Urothelium cell line (cell line): Measurements from ENCODE around the gene MUC21.
"Not testable (repeated sequence)": the region's sequence is repeated elsewhere in the genome, so short reads cannot be mapped to it uniquely, and the experiment has no call there.

Experiments
- DNase-seq: peaks from one replicate; pipeline ENCODE4 v3.0.0; 2011; ENCODE audit warnings: low spot score, mixed read lengths
- FAIRE-seq: peaks from 2 replicates; lab custom pipeline; 2011; peaks lifted over from hg19 to GRCh38; lab: Jason Lieb, UNC

Gene MUC21

DNA sequence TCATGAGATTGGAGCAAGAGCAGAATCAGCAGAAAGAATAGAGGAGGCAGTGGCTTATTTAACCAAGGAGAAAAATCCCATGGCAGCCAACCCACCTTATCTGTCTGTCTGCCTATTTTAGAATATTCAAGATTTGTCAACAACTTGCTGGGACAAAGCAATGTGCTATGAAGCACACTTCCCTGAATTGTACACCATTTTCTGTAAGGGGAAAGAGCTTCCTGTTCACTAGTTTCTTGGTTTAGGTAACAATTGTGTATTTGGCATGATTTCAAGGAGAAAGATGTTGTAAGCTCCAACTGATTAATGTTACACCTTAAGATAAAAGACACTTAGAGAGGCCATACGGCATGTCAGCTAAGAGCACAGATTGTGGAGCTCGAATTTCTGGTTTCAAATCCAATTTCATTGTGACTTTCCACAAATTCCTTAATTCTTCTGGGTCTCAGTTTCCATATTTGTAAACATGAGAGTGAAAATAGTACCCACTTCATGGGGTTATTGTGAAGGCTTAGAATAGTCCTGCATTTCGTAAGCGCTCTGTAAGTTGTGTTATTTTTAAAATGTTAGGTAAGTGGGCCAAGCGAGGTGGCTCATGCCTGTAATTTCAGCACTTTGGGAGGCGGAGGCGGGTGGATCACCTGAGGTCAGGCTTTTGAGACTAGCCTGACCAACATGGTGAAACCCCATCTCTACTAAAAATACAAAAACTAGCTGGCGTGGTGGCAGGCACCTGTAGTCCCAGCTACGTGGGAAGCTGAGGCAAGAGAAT lies 21.9 kb downstream of the MUC21 start:
- no peak for FAIRE-seq
- DNase-seq = no peak

DNA sequence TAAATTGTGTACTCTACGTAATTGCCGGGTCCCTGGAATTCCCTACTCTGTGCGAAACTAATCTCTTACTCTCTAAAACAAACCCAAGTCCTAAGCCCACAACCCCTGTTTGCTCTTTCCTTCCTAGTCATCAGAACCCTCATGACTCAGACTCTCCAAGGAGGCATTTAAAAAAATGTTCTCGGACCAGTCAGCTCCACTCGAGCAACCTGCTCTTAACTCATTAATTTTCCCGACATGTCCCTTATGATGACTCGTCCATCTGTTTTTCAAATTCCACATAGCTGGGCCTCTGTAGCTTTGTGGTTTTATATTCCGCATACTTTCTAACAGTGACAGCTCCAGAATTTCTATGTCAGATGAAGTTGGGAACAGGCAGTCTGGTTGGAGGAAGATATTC lies 24.2 kb downstream of the MUC21 start:
- FAIRE-seq = no peak
- DNase-seq = peak; percentile 82

DNA sequence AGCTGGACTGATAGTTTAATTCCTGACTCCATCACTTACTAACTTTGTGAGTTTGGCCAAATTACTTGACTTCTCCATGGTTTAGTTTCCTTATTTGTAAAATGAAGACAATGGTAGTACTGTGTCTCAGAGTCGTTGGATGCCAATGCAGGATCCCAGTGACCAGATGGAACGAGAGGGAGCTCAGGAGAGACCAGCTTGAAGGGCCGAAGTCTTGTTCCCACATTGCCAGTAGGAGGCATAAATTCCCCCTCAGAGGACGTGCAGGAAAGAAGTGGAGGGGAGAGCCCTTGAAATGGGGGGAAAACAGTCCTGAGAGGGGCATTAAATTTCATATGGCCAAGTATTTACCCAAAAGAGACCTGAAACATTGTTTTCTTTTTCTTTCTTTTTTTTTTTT lies 24.6 kb downstream of the MUC21 start:
- FAIRE-seq (no peak), DNase-seq (peak; percentile 27)

DNA sequence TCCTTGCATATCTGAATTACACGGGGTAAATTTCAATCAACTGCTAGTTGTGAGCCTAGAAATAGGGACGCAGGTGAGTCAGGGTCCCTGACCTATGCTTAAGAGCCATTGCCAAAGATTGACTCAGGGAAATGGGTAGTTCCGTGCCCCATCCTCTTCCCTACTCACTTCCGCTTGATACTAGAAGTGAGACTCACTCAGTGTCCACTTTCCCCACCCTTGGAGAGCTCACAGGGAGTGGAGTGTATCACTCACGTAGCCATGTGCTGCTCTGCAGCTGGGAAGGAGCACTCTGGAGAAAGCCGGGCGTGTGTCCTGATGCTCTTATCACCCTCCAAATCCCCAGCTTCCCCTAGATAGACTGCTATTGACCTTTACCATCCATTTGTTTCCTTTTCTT lies 26.2 kb downstream of the MUC21 start:
- DNase-seq (no peak), FAIRE-seq (no peak)

DNA sequence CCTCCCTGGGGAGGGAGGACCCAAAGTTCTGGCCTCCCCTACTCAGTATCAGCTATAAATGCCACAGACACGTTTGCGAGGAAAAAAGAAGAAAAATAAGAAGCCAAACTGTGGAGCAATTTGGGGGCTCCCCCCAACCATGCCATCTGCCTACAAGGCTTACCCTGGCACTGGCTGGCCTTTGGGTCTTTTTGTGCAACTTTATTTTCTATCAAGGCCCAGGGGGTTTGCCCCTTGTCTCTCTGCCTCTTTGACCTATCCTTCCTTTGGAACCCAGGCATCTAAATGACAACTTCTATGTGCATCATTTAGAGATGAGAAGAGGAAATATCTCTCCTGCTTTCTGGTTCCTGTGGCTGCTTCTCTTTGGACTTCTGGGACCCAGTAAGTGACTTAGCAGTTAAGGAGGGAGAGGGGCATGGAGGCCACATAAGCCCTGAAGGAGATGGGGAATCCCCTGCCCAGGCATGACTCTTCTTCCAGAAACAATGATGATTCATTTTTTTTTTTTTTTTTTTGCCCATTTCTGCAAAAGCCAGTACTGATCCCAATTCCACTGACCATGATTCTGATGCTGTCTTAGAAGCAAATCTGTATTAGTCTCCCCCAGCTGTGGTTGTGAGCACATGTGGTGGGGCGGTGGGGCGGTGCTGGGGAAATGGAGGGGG lies 27.0 kb downstream of the MUC21 start, which contains the start of gene MUC22:
Gene MUC22 (plus strand): TSS at position 82 of the 668 bp plus-strand sequence. CDS start 233 bp downstream, at position 315.
- FAIRE-seq (no peak), DNase-seq (peak; percentile 36)

DNA sequence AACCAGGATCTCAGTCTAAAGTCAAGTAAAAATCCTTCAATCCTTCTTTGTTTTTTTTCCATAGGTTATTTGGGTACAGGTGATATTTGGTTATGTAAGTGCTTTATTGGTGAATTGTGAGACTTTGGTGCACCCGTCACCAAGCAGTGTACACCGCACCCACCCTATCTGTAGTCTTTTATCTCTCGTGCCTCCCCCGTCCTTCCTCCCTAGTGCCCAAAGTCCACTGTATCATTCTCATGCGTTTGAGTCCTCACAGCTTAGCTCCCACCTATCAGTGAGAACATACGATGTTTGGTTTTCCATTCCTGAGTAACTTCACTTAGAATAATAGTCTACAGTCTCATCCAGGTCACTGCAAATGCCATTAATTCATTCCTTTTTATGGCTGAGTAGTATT lies 27.6 kb downstream of the MUC21 start:
- FAIRE-seq (no peak), DNase-seq (no peak)

DNA sequence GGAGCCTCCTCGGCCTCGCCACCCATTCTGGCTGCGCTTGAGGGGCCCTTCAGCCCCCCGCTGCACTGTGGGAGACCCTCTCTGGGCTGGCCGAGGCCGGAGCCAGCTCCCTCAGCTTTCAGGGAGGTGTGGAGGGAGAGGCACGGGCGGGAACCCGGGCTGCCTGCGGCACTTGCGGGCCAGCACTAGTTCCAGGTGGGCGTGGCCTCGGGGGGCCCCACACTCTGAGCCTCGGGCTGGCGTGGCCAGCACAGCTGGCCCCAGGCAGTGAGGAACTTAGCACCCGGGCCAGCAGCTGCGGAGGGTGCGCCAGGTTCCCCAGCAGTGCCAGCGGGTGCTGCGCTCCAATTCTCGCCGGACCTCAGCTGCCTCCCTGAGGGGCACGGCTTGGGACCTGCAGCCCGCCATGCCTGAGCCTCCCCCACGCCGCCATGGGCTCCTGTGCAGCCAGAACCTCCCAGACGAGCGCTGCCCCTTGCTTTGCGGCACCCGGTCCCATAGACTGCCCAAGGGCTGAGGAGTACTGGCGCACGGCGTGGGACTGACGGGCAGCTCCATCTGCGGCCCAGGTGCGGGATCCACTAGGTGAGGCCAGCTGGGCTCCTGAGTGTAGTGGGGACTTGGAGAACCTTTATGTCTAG lies 33.3 kb downstream of the MUC21 start:
- FAIRE-seq (no peak), DNase-seq (no peak)

DNA sequence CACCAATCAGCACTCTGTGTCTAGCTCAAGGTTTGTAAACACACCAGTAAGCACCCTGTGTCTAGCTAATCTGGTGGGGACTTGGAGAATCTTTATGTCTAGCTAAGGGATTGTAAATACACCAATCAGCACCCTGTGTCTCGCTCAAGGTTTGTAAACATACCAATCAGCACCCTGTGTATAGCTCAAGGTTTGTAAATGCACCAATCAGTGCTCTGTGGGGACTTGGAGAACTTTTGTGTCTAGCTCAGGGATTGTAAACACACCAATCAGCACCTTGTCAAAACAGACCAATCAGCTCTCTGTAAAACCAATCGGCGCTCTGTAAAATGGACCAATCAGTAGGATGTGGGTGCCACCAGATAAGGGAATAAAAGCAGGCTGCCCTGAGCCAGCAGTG lies 33.9 kb downstream of the MUC21 start:
- not testable (repeated sequence) for DNase-seq, FAIRE-seq

DNA sequence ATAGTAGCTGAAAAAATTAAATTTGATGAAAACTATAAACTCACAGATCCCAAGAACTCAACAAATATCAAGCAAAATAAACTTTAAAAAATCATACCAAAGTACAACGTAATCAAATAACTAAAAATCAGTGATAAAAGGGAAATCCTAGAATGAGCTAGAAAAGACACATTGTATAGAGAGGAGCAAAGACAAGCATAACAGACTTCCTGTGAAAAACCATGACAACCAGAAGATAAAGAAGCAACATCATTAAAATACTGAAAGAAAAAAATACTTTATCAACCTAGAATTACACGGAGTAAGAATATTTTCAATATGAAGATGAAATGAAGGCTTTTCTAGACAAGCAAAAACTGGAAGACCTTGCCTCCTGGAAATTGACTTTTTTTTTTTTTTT lies 36.5 kb downstream of the MUC21 start:
- DNase-seq = no peak

DNA sequence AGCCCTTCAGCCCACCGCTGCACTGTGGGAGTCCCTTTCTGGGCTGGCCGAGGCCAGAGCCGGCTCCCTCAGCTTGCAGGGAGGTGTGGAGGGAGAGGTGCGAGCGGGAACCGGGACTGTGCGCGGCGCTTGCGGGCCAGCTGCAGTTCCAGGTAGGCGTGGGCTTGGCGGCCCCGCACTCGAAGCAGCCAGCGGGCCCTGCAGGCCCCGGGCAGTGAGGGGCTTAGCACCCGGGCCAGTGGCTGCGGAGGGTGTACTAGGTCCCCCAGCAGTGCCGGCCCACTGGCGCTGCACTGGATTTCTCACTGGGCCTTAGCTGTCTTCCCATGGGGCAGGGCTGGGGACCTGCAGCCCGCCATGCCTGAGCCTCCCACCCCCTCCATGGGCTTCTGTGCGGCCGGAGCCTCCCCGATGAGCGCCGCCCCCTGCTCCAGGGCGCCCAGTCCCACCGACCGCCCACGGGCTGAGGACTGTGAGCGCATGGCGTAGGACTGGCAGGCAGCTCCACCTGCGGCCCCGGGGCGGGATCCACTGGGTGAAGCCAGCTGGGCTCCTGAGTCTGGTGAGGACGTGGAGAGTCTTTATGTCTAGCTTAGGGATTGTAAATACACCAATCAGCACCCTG lies 37.2 kb downstream of the MUC21 start:
- FAIRE-seq, DNase-seq: not testable (repeated sequence)

More for the DNA sequence above, 36.5 kb downstream of the MUC21 start:
- FAIRE-seq = no peak

DNA sequence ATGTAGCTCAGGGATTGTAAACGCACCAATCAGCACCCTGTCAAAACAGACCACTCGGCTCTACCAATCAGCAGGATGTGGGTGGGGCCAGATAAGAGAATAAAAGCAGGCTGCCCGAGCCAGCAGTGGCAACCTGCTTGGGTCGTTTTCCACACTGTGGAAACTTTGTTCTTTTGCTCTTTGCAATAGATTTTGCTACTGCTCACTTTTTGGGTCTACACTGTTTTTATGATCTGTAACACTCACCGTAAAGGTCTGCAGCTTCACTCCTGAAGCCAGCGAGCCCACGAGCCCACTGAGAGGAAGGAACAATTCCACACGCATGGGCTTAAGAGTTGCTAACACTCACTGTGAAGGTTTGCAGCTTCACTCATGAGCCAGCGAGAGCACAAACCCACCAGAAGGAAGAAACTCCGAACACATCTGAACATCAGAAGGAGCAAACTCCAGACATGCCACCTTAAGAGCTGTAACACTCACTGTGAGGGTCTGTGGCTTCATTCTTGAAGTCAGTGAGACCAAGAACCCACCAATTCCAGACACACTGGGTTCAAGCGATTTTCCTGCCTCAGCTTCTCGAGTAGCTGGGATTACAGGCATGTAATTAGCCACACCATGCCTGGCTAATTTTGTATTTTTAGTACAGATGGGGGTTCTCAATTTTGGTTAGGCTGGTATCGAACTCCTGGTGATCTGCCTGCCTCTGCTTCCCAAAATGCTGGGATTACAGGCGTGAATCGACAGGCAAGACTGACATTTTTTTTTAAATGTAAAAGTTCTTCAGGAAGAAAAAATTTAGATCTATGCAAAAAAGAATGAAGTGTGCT lies 38.4 kb downstream of the MUC21 start:
- not testable (repeated sequence) for FAIRE-seq, DNase-seq

DNA sequence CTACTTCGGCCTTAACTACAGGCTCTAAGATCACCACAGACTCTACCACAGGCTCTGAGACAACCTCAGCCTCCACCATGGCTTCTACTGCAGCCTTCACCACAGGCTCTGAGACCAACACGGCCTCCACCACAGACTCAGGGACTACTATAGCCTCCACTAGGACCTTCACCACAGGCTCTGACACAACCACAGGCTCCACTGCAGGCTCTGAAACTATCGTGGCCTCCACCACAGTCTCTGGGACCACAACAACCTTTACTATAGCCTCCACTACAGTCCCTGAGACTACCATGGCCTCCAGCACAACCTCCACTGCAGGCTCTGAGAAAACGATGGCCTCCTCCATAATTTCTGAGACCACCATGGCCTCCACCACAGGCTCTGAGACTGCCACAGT lies 42.1 kb downstream of the MUC21 start:
- FAIRE-seq (no peak), DNase-seq (no peak)

DNA sequence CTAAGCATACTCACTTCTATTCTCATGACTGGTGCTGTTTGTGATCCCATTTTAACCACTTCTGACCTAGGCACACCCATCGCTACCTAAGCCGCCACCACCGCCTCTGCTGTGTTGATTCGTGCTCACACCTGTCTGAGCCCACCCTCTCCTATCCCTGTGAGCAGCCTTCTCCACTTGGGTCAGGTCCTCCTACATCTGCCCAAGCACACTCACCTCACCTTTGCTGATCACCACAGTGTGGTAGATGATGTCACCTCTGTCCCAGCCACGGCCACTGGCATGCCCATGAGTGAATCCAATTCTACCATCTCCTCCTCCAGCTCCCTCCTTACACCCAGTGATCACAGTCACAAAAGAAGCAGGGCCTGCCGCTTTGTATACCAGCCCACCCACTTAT lies 47.6 kb downstream of the MUC21 start:
- FAIRE-seq (no peak), DNase-seq (no peak)

DNA sequence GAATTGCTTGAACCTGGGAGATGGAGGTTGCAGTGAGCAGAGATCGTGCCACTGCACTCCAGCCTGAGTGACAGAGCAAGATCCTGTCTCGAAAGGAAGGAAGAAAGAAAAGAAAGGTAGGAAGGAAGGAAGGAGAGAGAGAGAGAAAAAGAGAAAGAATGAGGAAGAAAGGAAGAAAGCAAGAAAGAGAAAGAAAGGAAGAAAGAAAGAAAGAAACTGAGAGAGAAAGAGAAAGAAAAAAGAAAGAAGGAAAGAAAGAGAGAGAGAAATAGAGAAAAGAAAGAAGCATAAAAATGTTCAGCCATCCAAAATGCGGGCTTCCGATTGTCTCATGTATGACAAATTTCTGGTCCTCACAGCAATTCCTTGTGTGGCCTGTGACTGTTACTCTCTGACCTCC lies 49.6 kb downstream of the MUC21 start:
- DNase-seq (no peak), FAIRE-seq (no peak)

DNA sequence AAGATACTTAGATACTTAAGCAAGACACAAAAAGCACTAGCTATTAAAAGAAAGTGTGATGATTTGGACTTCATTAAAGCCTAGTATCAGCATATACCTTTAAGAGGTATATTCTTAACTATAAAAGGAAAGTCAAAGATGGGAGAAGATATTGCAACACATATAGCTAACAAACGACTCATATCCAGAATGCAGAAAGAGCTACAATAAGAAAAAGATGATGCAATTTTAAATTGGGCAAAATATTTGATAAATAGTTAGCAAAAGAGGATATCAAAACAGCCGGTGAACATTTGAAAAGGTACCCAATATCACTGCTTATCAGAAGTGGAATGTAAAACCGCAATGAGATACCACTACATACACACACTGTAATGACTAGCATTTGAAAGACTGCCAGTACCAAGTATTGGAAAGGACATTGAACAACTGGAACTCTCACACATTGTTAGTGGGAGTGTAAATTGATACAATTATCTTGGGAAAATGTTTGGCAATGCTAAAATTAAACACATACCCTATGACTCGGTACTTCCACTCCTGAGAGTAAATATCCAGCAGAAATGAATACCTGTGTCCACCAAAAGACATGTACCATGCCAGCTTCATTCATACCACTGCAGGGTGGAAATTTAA lies 52.5 kb downstream of the MUC21 start:
- DNase-seq (no peak), FAIRE-seq (no peak)

DNA sequence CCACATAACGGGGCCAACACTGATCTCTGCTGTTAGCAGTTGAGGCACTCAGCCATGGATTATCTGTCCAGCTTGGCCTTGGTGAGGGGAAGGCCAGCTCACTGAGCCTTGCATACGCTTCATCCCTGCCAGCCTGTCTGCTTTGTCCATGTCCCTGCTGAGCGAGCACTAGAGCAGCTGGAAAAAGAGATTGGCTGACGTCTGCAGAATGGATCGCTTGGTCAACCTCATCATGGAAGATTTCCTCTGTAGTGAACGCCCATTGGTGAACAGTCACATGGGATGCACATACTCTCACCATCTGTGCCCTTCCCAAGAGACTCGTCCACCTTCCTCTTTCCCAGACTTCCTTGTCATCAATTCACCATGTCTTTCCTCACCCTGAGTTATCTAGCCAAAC lies 53.7 kb downstream of the MUC21 start:
- DNase-seq (no peak), FAIRE-seq (no peak)

DNA sequence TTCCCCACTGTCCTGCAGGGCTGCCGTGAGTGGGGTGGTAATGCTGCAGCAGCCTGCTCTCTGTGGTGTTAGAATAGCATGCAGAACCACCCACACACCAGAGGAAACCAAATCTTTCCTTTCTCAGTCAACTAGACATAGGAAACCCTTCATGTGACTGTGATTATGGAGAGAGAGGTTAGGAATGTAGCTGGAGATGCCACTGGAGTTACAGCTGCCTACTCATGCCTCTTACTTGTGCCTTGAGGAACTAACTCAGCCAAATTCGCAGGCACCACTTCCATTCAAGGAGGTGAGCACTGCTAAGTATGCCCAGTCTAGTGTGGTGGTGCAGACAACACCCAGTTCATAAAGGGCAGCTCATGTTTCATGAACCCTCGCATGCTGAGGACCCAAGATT lies 54.2 kb downstream of the MUC21 start:
- no peak for DNase-seq
- FAIRE-seq = no peak

DNA sequence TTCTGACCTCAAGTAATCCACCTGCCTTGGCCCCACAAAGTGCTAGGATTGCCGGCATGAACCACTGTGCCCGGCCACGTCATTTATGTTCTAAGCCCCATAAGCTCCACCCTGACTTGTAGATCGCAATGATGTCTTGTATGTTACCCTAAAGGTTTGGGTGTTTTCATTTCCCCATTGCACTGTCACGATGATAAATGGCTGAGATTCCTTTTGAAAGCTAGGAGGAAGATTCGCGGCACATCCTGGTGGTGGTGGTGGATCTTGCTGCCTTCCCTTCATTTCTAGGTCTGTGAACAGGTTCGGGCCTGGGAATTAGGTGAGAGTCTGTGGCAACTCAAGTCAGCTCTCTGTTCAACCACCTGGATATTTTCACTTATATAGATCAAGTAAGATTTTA lies 55.0 kb downstream of the MUC21 start:
- no peak for DNase-seq
- no peak for FAIRE-seq
